GM12878 (cell line): ENCODE data around the gene ZKSCAN5. TPM values are rescaled to one million over a fixed set of nuclear protein-coding genes. Genes with fewer than 3 reads are reported as not detected.
A peak's percentile ranks its signal among the peaks of the same experiment; 100 is the strongest.

ENCODE experiments used
- ATAC-seq: fragments of 200-7000 bp; cut with Tn5 transposase; 3 replicates; pipeline ENCODE4 v1.9.1; 2020; ENCODE audit warnings: mild to moderate bottlenecking, moderate library complexity
- BruUV-seq: library from RNA; stranded (reverse); fragments of 400-500 nt; replicated peaks from 2 replicates; lab custom pipeline; 2021; lab: Mats Ljungman, UMichigan
- CTCF ChIA-PET: fragments of 300-600 bp; sonication (Branson Sonifier 250); formaldehyde crosslinking; extraction: SDS; loops from one replicate; lab custom pipeline; 2021; ENCODE audit warnings: inconsistent platforms; lab: Yijun Ruan, JAX
- POLR2A ChIA-PET: fragments of 350-600 bp; formaldehyde crosslinking; extraction: SDS; loops from one replicate; lab custom pipeline; 2021; ENCODE audit warnings: inconsistent platforms; lab: Charles Lee
- RAD21 ChIA-PET: fragments of 300-600 bp; sonication (Branson Sonifier 250); formaldehyde crosslinking; loops from one replicate; lab custom pipeline; 2023; ENCODE audit warnings: antibody characterized with exemption; ENCODE audit not compliant: unreplicated experiment; lab: Charles Lee
- SMC1A ChIA-PET: fragments of 300-600 bp; sonication (Branson Sonifier 250); formaldehyde crosslinking; loops from one replicate; lab custom pipeline; 2023; ENCODE audit not compliant: unreplicated experiment, uncharacterized antibody; lab: Charles Lee
- DNase-seq: peaks from one replicate; pipeline ENCODE4 v3.0.0-alpha.2; 2011; ENCODE audit warnings: low read depth, low spot score
- FAIRE-seq: peaks from 3 replicates; lab custom pipeline; 2011; peaks lifted over from hg19 to GRCh38; lab: Jason Lieb, UNC
- H2AFZ ChIP-seq: 2 replicates; pipeline ENCODE4 v1.6.0; 2011; ENCODE audit warnings: low read depth, low read length, control low read depth; ENCODE audit not compliant: control insufficient read depth
- H3K27ac ChIP-seq: 2 replicates; pipeline ENCODE4 v1.5.1; 2011; ENCODE audit warnings: control low read depth; ENCODE audit not compliant: control insufficient read depth, insufficient read depth
- H3K27me3 ChIP-seq, 2 experiments: replicated peaks in 1 of 2; 2 replicates each; pipeline versions ENCODE4 v1.6.0 to v1.6.1; 2011; ENCODE audit warnings: low read length in 1 of 2; ENCODE audit not compliant: control insufficient read depth in 2 of 2, insufficient read depth in 2 of 2
- H3K36me3 ChIP-seq, 2 experiments: 2 replicates each; pipeline ENCODE4 v1.5.1; 2011; ENCODE audit warnings: low read length in 1 of 2; ENCODE audit not compliant: control insufficient read depth in 2 of 2, insufficient read depth in 2 of 2
- H3K4me1 ChIP-seq: 2 replicates; pipeline ENCODE4 v1.6.1; 2011; ENCODE audit warnings: mild to moderate bottlenecking, low read length, moderate library complexity, mixed read lengths; ENCODE audit not compliant: control insufficient read depth, insufficient read depth
- H3K4me2 ChIP-seq: 2 replicates; pipeline ENCODE4 v1.6.0; 2011; ENCODE audit warnings: control low read depth; ENCODE audit not compliant: control insufficient read depth, insufficient read depth
- H3K4me3 ChIP-seq: fragments of 200-600 bp; sonication (generic); 2 replicates; pipeline ENCODE4 v1.5.1; 2016
- H3K79me2 ChIP-seq: 2 replicates; pipeline ENCODE4 v1.6.0; 2011; ENCODE audit warnings: low read length; ENCODE audit not compliant: control insufficient read depth, insufficient read depth
- H3K9ac ChIP-seq: 2 replicates; pipeline ENCODE4 v1.8.0; 2011; ENCODE audit warnings: low read length, control low read depth, mixed read lengths; ENCODE audit not compliant: control insufficient read depth, insufficient read depth
- H3K9me3 ChIP-seq: replicated peaks from 3 replicates; pipeline ENCODE4 v1.5.1; 2011; ENCODE audit warnings: mild to moderate bottlenecking, low read length; ENCODE audit not compliant: control insufficient read depth, insufficient read depth
- H4K20me1 ChIP-seq: 2 replicates; pipeline ENCODE4 v1.6.0; 2011; ENCODE audit not compliant: control insufficient read depth, insufficient read depth
- DPF2 ChIP-seq: fragments of 450-650 bp; IDR thresholded peaks from 2 replicates; pipeline ENCODE4 v1.6.1; 2017; ENCODE audit warnings: mild to moderate bottlenecking
- IKZF2 ChIP-seq, 2 experiments: fragments of 450-650 bp; IDR thresholded peaks; 2 replicates each; pipeline ENCODE4 v1.6.1; 2017; ENCODE audit warnings: mild to moderate bottlenecking in 2 of 2, moderate library complexity in 2 of 2
- JUNB ChIP-seq: IDR thresholded peaks from 2 replicates; pipeline ENCODE4 v1.6.1; 2016; ENCODE audit warnings: antibody characterized with exemption, mild to moderate bottlenecking
- NBN ChIP-seq: fragments of 450-650 bp; IDR thresholded peaks from 2 replicates; pipeline ENCODE4 v1.6.1; 2016
- NFXL1 ChIP-seq: fragments of 450-650 bp; IDR thresholded peaks from 2 replicates; pipeline ENCODE4 v1.6.1; 2017; ENCODE audit warnings: antibody characterized with exemption, mild to moderate bottlenecking, borderline replicate concordance
- NFYA ChIP-seq: IDR thresholded peaks from 2 replicates; pipeline ENCODE4 v1.6.1; 2011; ENCODE audit warnings: low read depth, mild to moderate bottlenecking, low read length, improper control_type of control experiment, borderline replicate concordance
- POLR2AphosphoS5 ChIP-seq: IDR thresholded peaks from 2 replicates; pipeline ENCODE4 v1.6.1; 2011; ENCODE audit warnings: mild to moderate bottlenecking, low read length, inconsistent platforms
- RBBP5 ChIP-seq: fragments of 200-600 bp; sonication (generic); conservative IDR thresholded peaks from 2 replicates; pipeline ENCODE4 v1.6.1; 2016
- SMAD5 ChIP-seq: IDR thresholded peaks from 2 replicates; pipeline ENCODE4 v1.6.1; 2016; ENCODE audit warnings: antibody characterized with exemption, low read depth
- SUZ12 ChIP-seq: fragments of 200-600 bp; sonication (generic); IDR thresholded peaks from one replicate; pipeline ENCODE4 v1.6.1; 2018; ENCODE audit warnings: antibody characterized with exemption, mild to moderate bottlenecking; ENCODE audit not compliant: unreplicated experiment
- WGBS: methylation state at CpG from one replicate; pipeline ENCODE4 v1.1.6; 2016; ENCODE audit warnings: low lambda C conversion rate; ENCODE audit not compliant: insufficient replicate concordance, insufficient coverage; ENCODE audit errors: missing lambda C conversion rate; 5-methylcytosine and 5-hydroxymethylcytosine counted together
- in situ Hi-C: fragments of 300-500 bp; cut with MboI; formaldehyde crosslinking; loops from 9 replicates; pipeline ENCODE4 v1.14.3; 2018; ENCODE audit warnings: mixed read lengths
- intact Hi-C: fragments of 100-400 bp; cut with micrococcal nuclease; formaldehyde crosslinking; loops from one replicate; pipeline ENCODE4 v1.14.2; 2022; ENCODE audit not compliant: unreplicated experiment
- polyA plus RNA-seq, 11 experiments: library from polyadenylated mRNA; depleted of rRNA in 4 of 11; unstranded in 6 of 11; stranded (reverse) in 5 of 11; fragments of >200 nt; fragmentation: Nextera tagmentation in 4 of 11; fragmentation: Illumina TruSeq in 1 of 11; extraction: Ambion mirVana in 4 of 11; extraction: Trizol in 1 of 11; gene quantifications; 1 replicate in 1 of 11; 2 replicates in 10 of 11; pipeline versions ENCODE4 v1.2.1 to v1.2.3, GENCODE V29; 2011 to 2016; ENCODE audit warnings: inconsistent platforms in 2 of 11, missing spikeins in 2 of 11, low read depth in 1 of 11
- total RNA-seq, 4 experiments: library from RNA; depleted of rRNA in 3 of 4; stranded (reverse); fragments of >200 nt in 3 of 4; fragmentation: Illumina TruSeq in 1 of 4; extraction: Trizol in 1 of 4; gene quantifications; 2 replicates each; pipeline versions ENCODE4 v1.2.1 to v1.2.3, GENCODE V29; 2013 to 2021
- TF ChIP-seq, protein P1 (sequence below): fragments of 450-650 bp; IDR thresholded peaks from 2 replicates; pipeline ENCODE4 v1.6.1; 2016; ENCODE audit warnings: mild to moderate bottlenecking
- TF ChIP-seq, protein P2 (sequence below), 3 experiments: IDR thresholded peaks in 2 of 3; conservative IDR thresholded peaks in 1 of 3; 2 replicates each; pipeline ENCODE4 v1.5.1; 2011; ENCODE audit warnings: low read depth in 3 of 3, low read length in 3 of 3, mild to moderate bottlenecking in 3 of 3, control low read depth in 2 of 3, moderate library complexity in 2 of 3, inconsistent platforms in 1 of 3, mixed read lengths in 1 of 3; ENCODE audit not compliant: control insufficient read depth in 2 of 3, insufficient read depth in 1 of 3; ENCODE audit errors: extremely low read depth in 1 of 3

Gene ZKSCAN5
- total and polyA plus RNA-seq, 10 of the 15 experiments (the other 5 are each of a cell fraction or from before 2014, with no cell fraction given): 2.5 to 10.1 (median 7.7) TPM

GRCh38 chr7:99514050-99514449 is 9.6 kb downstream of the ZKSCAN5 start:
- H3K4me3 ChIP-seq: no peak overlapping the region
- in situ Hi-C loops: no loop called here
- TF ChIP-seq POLR2AphosphoS5: no peak
- TF ChIP-seq SUZ12: no peak
- no peak for TF ChIP-seq JUNB
- no peak for TF ChIP-seq NFYA
- TF ChIP-seq IKZF2 (IDR thresholded peaks at IDR 0.05): no peak
- TF ChIP-seq, protein P1, sequence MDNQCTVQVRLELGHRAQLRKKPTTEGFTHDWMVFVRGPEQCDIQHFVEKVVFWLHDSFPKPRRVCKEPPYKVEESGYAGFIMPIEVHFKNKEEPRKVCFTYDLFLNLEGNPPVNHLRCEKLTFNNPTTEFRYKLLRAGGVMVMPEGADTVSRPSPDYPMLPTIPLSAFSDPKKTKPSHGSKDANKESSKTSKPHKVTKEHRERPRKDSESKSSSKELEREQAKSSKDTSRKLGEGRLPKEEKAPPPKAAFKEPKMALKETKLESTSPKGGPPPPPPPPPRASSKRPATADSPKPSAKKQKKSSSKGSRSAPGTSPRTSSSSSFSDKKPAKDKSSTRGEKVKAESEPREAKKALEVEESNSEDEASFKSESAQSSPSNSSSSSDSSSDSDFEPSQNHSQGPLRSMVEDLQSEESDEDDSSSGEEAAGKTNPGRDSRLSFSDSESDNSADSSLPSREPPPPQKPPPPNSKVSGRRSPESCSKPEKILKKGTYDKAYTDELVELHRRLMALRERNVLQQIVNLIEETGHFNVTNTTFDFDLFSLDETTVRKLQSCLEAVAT: no peak
- TF ChIP-seq, protein P2, sequence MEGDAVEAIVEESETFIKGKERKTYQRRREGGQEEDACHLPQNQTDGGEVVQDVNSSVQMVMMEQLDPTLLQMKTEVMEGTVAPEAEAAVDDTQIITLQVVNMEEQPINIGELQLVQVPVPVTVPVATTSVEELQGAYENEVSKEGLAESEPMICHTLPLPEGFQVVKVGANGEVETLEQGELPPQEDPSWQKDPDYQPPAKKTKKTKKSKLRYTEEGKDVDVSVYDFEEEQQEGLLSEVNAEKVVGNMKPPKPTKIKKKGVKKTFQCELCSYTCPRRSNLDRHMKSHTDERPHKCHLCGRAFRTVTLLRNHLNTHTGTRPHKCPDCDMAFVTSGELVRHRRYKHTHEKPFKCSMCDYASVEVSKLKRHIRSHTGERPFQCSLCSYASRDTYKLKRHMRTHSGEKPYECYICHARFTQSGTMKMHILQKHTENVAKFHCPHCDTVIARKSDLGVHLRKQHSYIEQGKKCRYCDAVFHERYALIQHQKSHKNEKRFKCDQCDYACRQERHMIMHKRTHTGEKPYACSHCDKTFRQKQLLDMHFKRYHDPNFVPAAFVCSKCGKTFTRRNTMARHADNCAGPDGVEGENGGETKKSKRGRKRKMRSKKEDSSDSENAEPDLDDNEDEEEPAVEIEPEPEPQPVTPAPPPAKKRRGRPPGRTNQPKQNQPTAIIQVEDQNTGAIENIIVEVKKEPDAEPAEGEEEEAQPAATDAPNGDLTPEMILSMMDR (IDR thresholded peaks at IDR 0.05 in 2 of 3, conservative IDR thresholded peaks at IDR 0.05 in 1 of 3; ENCODE audit: control insufficient read depth in 2 of 3, extremely low read depth in 1 of 3, insufficient read depth in 1 of 3, low read depth in 3 of 3, low read length in 3 of 3): no peak
- no peak for TF ChIP-seq NFXL1
- no peak for TF ChIP-seq NBN
- no peak for TF ChIP-seq RBBP5
- TF ChIP-seq SMAD5: no peak
- TF ChIP-seq DPF2: no peak
- H3K79me2 ChIP-seq: no peaks in the 10 kb centered on the region
- H3K27ac ChIP-seq: no peak overlapping the region
- CTCF ChIA-PET: interaction anchor here (0.7 kb wide), 1 partner anchor 146 kb away, joined by 3 read pairs; no protein-coding TSS in a partner anchor
- peaks cover 8% of the 10 kb centered on the region for H3K4me1 ChIP-seq
- WGBS: 42% methylated on average over 1 of the region's 1 CpG
- TSS peak; percentile 47 for BruUV-seq
- SMC1A ChIA-PET: interaction anchor here (1.1 to 3.2 kb wide), 3 partner anchors 9 to 45 kb away, joined by 3 to 8 read pairs (median 3); partner anchors contain the start of genes ZKSCAN5 and ZNF655
- DNase-seq: no peak
- RAD21 ChIA-PET: interaction anchor here (0.6 kb wide), 1 partner anchor 199 kb away, joined by 3 read pairs; no protein-coding TSS in a partner anchor
- H3K27me3 ChIP-seq: no peaks in the 10 kb centered on the region
- H4K20me1 ChIP-seq: no peaks in the 10 kb centered on the region
- peaks cover 6 to 14% of the 10 kb centered on the region in 2 experiments; a peak in 3 of 4 replicates for H3K36me3 ChIP-seq
- H3K9me3 ChIP-seq: no peaks in the 10 kb centered on the region
- peak; percentile 67 for ATAC-seq
- no peak overlapping the region for H3K9ac ChIP-seq
- FAIRE-seq: no peak
- no peak overlapping the region for H2AFZ ChIP-seq
- no peak overlapping the region for H3K4me2 ChIP-seq
- POLR2A ChIA-PET: no interaction called here
- intact Hi-C loops: no loop called here
